C4-2B (cell line): ENCODE measurements around the gene SMURF1.

Experiments used
- ZFX ChIP-seq: fragments of 450-650 bp; IDR thresholded peaks from 2 replicates; pipeline ENCODE4 v1.6.1; 2017
- TF ChIP-seq, protein P1 (sequence below): fragments of 450-650 bp; conservative IDR thresholded peaks from 2 replicates; pipeline ENCODE4 v1.5.1; 2017; ENCODE audit warnings: mild to moderate bottlenecking

DNA sequence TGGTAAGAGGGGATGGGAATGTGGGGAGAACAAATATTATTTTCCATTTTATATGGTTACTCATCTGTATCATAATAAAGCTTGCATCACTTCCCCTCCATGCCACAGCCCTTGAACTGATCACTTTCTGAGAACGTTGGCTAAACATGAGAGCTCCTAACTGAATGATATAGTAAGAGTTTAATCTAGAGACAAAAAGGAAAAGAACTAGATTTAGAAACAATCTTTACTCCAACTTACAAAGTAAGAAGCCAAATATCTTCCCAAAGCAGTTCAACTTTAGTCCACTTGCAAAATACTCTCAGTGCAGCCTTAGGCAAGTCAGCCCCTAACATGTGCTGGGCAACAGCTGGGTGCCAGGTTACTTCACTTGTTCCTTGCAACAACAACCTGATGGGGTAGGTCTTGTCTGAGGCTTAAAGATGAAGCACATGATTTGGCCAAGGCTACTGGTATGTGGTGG, 20.3 kb downstream of the SMURF1 start:
- TF ChIP-seq, protein P1, sequence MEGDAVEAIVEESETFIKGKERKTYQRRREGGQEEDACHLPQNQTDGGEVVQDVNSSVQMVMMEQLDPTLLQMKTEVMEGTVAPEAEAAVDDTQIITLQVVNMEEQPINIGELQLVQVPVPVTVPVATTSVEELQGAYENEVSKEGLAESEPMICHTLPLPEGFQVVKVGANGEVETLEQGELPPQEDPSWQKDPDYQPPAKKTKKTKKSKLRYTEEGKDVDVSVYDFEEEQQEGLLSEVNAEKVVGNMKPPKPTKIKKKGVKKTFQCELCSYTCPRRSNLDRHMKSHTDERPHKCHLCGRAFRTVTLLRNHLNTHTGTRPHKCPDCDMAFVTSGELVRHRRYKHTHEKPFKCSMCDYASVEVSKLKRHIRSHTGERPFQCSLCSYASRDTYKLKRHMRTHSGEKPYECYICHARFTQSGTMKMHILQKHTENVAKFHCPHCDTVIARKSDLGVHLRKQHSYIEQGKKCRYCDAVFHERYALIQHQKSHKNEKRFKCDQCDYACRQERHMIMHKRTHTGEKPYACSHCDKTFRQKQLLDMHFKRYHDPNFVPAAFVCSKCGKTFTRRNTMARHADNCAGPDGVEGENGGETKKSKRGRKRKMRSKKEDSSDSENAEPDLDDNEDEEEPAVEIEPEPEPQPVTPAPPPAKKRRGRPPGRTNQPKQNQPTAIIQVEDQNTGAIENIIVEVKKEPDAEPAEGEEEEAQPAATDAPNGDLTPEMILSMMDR = no peak
- TF ChIP-seq ZFX = no peak
